ENCODE data around the gene CHIT1. TPM values are rescaled to one million over a fixed set of nuclear protein-coding genes. Genes with fewer than 3 reads are reported as not detected.
A peak's percentile ranks its signal among the peaks of the same experiment; 100 is the strongest.

CHIT1 gene
- total and polyA plus RNA-seq, 9 of the 15 experiments (the other 6 are each of a cell fraction or from before 2014, with no cell fraction given) = not detected

DNA sequence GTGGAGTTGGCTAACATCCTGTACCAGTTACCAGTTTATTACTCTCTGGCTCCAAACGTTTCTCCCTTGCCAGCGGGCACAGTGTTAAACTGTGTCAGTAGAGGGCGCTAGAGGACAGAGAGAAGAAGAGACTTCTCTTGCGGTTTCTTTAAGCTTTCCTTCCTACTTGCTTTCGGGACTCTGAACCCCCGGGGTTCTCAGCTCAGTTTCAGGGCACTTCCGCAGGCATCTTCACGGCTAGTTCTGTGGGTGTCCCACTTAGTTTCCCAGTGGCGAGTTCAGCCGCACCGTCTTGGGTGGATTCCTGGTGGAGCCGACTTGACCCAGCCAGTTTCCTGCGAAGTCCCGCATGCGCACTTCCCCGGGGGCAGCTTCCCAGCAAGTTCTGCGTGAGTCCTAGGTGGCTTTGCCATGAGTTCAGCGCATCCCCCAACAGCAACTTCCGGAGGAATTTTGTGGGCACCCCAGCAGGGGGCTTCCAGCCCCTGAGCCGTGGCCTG is 37.9 kb upstream of the CHIT1 start (continued):
- TF ChIP-seq JUN (IDR thresholded peaks at IDR 0.05; ENCODE audit: borderline replicate concordance, low read depth, low read length) (no peak), JUN (CRISPR knock-in tag; IDR thresholded peaks at IDR 0.05; ENCODE audit: borderline replicate concordance) (no peak), ZNF277 (CRISPR knock-in tag; IDR thresholded peaks at IDR 0.05; ENCODE audit: borderline replicate concordance) (no peak), ZNF609 (CRISPR knock-in tag; IDR thresholded peaks at IDR 0.05; ENCODE audit: borderline replicate concordance) (no peak), FOXJ3 (CRISPR knock-in tag; IDR thresholded peaks at IDR 0.05) (no peak), NR1H2 (CRISPR knock-in tag; IDR thresholded peaks at IDR 0.05) (0 out of 2 replicates have a peak, but pooled peaks have one; percentile 46), GABPA (tag; conservative IDR thresholded peaks at IDR 0.05; ENCODE audit: low read depth) (peak; percentile 17; the same call in 1 of the 2 replicates), ZNF134 (CRISPR knock-in tag; conservative IDR thresholded peaks at IDR 0.05) (no peak), SMARCE1 (IDR thresholded peaks at IDR 0.05) (peak; percentile 35; the same call in 1 of the 2 replicates), DPF2 (IDR thresholded peaks at IDR 0.05) (no peak), LARP7 (IDR thresholded peaks at IDR 0.05) (no peak), RFX7 (CRISPR knock-in tag; IDR thresholded peaks at IDR 0.05) (no peak), PATZ1 (CRISPR knock-in tag; IDR thresholded peaks at IDR 0.05; ENCODE audit: borderline replicate concordance) (no peak), TARDBP (IDR thresholded peaks at IDR 0.05) (no peak), TBL1XR1 (IDR thresholded peaks at IDR 0.05; ENCODE audit: low read length in 2 of 2) (no peak)
- TF ChIP-seq, protein P1, sequence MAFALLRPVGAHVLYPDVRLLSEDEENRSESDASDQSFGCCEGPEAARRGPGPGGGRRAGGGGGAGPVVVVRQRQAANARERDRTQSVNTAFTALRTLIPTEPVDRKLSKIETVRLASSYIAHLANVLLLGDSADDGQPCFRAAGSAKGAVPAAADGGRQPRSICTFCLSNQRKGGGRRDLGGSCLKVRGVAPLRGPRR (CRISPR knock-in tag; IDR thresholded peaks at IDR 0.05) = no peak
- TF ChIP-seq, protein P2, sequence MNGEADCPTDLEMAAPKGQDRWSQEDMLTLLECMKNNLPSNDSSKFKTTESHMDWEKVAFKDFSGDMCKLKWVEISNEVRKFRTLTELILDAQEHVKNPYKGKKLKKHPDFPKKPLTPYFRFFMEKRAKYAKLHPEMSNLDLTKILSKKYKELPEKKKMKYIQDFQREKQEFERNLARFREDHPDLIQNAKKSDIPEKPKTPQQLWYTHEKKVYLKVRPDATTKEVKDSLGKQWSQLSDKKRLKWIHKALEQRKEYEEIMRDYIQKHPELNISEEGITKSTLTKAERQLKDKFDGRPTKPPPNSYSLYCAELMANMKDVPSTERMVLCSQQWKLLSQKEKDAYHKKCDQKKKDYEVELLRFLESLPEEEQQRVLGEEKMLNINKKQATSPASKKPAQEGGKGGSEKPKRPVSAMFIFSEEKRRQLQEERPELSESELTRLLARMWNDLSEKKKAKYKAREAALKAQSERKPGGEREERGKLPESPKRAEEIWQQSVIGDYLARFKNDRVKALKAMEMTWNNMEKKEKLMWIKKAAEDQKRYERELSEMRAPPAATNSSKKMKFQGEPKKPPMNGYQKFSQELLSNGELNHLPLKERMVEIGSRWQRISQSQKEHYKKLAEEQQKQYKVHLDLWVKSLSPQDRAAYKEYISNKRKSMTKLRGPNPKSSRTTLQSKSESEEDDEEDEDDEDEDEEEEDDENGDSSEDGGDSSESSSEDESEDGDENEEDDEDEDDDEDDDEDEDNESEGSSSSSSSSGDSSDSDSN (IDR thresholded peaks at IDR 0.05; ENCODE audit: borderline replicate concordance in 1 of 2, low read depth in 2 of 2, low read length in 2 of 2) = no peak
